Endothelial cell of umbilical vein (primary cell): Measurements from ENCODE around the gene LSM3. TPM values are rescaled to one million over a fixed set of nuclear protein-coding genes. Genes with fewer than 3 reads are reported as not detected.

Experiments used
- BruUV-seq: library from RNA; stranded (reverse); fragments of 400-500 nt; replicated peaks from 2 replicates; lab custom pipeline; 2021; lab: Mats Ljungman, UMichigan
- CTCF ChIA-PET: fragments of 300-600, 350-600 bp; sonication (Branson Sonifier 250); formaldehyde crosslinking; loops from one replicate; lab custom pipeline; 2021; ENCODE audit warnings: antibody characterized with exemption, inconsistent platforms; lab: Charles Lee
- POLR2A ChIA-PET: fragments of 300-600, 350-600 bp; sonication (Branson Sonifier 250); formaldehyde crosslinking; loops from one replicate; lab custom pipeline; 2021; ENCODE audit warnings: antibody characterized with exemption, inconsistent platforms; lab: Charles Lee
- DNase-seq: peaks from one replicate; pipeline ENCODE4 v3.0.0-alpha.2; 2011; ENCODE audit warnings: low read depth, low spot score
- FAIRE-seq: peaks from 2 replicates; lab custom pipeline; 2011; peaks lifted over from hg19 to GRCh38; lab: Jason Lieb, UNC
- H2AFZ ChIP-seq: 2 replicates; pipeline ENCODE4 v1.6.0; 2012; ENCODE audit warnings: low read depth, low read length, control low read depth, inconsistent platforms
- H3K27ac ChIP-seq: 2 replicates; pipeline ENCODE4 v1.5.1; 2011; ENCODE audit warnings: low read depth, mild to moderate bottlenecking, control low read depth, low read length, moderate library complexity; ENCODE audit not compliant: insufficient read depth
- H3K27me3 ChIP-seq, 2 experiments: 2 replicates each; pipeline versions ENCODE4 v1.6.0 to v1.6.1; 2011; ENCODE audit warnings: low read length in 2 of 2, mixed read lengths in 1 of 2; ENCODE audit not compliant: control insufficient read depth in 2 of 2, insufficient read depth in 2 of 2
- H3K36me3 ChIP-seq, 2 experiments: 2 replicates in 1 of 2; 3 replicates in 1 of 2; pipeline ENCODE4 v1.5.1; 2011; ENCODE audit warnings: low read length in 2 of 2, mild to moderate bottlenecking in 1 of 2, moderate library complexity in 1 of 2; ENCODE audit not compliant: control insufficient read depth in 2 of 2, insufficient read depth in 2 of 2; ENCODE audit errors: extremely low read depth in 1 of 2
- H3K4me1 ChIP-seq: 3 replicates; pipeline ENCODE4 v1.5.1; 2011; ENCODE audit warnings: mild to moderate bottlenecking, low read length; ENCODE audit not compliant: control insufficient read depth, insufficient read depth; ENCODE audit errors: extremely low read depth
- H3K4me2 ChIP-seq: 2 replicates; pipeline ENCODE4 v1.6.1; 2011; ENCODE audit warnings: low read length, control low read depth, mixed read lengths; ENCODE audit not compliant: insufficient read depth
- H3K4me3 ChIP-seq, 3 experiments: fragments of 200-600 bp in 1 of 3; sonication (generic), shearing (Covaris generic) in 1 of 3; replicated peaks in 1 of 3; 2 replicates each; pipeline ENCODE4 v1.5.1; 2011 to 2016; ENCODE audit warnings: control low read depth in 3 of 3, low read length in 3 of 3, mild to moderate bottlenecking in 2 of 3, inconsistent platforms in 1 of 3, low read depth in 1 of 3, moderate library complexity in 1 of 3; ENCODE audit not compliant: insufficient read depth in 1 of 3
- H3K79me2 ChIP-seq: 2 replicates; pipeline ENCODE4 v1.6.0; 2012; ENCODE audit warnings: low read length, inconsistent platforms; ENCODE audit not compliant: control insufficient read depth, insufficient read depth
- H3K9ac ChIP-seq: replicated peaks from 2 replicates; pipeline ENCODE3; 2011; ENCODE audit warnings: low read length, control low read depth; ENCODE audit not compliant: insufficient read depth; ENCODE audit errors: extremely low read depth
- H3K9me1 ChIP-seq: replicated peaks from 3 replicates; pipeline ENCODE4 v1.6.0; 2011; ENCODE audit warnings: mild to moderate bottlenecking, low read length; ENCODE audit not compliant: control insufficient read depth, insufficient read depth; ENCODE audit errors: extremely low read depth
- H3K9me3 ChIP-seq: replicated peaks from 2 replicates; pipeline ENCODE4 v1.5.1; 2012; ENCODE audit warnings: low read length, inconsistent platforms; ENCODE audit not compliant: control insufficient read depth, insufficient read depth
- H4K20me1 ChIP-seq: replicated peaks from 2 replicates; pipeline ENCODE3; 2011; ENCODE audit warnings: mild to moderate bottlenecking, low read length; ENCODE audit not compliant: control insufficient read depth, insufficient read depth; ENCODE audit errors: extremely low read depth
- CTCF ChIP-seq, 2 donors: IDR thresholded peaks; 1 replicate in 1 of 2; 2 replicates in 1 of 2; pipeline ENCODE4 v1.5.1; 2011; ENCODE audit warnings: low read length in 2 of 2, mild to moderate bottlenecking in 2 of 2, moderate library complexity in 2 of 2, control low read depth in 1 of 2, inconsistent platforms in 1 of 2, low read depth in 1 of 2; ENCODE audit not compliant: insufficient read depth in 1 of 2; ENCODE audit errors: extremely low read depth in 1 of 2
- EZH2 ChIP-seq: IDR thresholded peaks from 2 replicates; pipeline ENCODE4 v1.6.1; 2012; ENCODE audit warnings: borderline replicate concordance, low read depth, mild to moderate bottlenecking, moderate library complexity, low read length, inconsistent platforms; ENCODE audit not compliant: severe bottlenecking
- FOS ChIP-seq: IDR thresholded peaks from 2 replicates; pipeline ENCODE4 v1.6.1; 2011; ENCODE audit warnings: mild to moderate bottlenecking, low read length, moderate library complexity, borderline replicate concordance; ENCODE audit not compliant: insufficient read depth
- GATA2 ChIP-seq: IDR thresholded peaks from 2 replicates; pipeline ENCODE4 v1.7.0; 2011; ENCODE audit warnings: low read depth, mild to moderate bottlenecking, moderate library complexity, mixed read lengths, low read length; ENCODE audit not compliant: insufficient read length, insufficient read depth
- JUN ChIP-seq: IDR thresholded peaks from 2 replicates; pipeline ENCODE4 v1.6.1; 2011; ENCODE audit warnings: borderline replicate concordance, low read depth; ENCODE audit not compliant: insufficient read length, insufficient read depth
- MAX ChIP-seq: IDR thresholded peaks from 2 replicates; pipeline ENCODE4 v1.6.1; 2011; ENCODE audit not compliant: insufficient read depth, insufficient read length
- MYC ChIP-seq: IDR thresholded peaks from one replicate; pipeline ENCODE4 v1.6.1; 2011; ENCODE audit warnings: mild to moderate bottlenecking, low read depth, low read length
- POLR2A ChIP-seq: IDR thresholded peaks from 2 replicates; pipeline ENCODE4 v1.6.1; 2012; ENCODE audit warnings: low read depth, mild to moderate bottlenecking, control low read depth, low read length
- POLR2AphosphoS5 ChIP-seq: IDR thresholded peaks from 2 replicates; pipeline ENCODE4 v1.6.1; 2012; ENCODE audit warnings: low read depth, mild to moderate bottlenecking, control low read depth, low read length, moderate library complexity; ENCODE audit not compliant: insufficient read depth
- dilution Hi-C: fragments of 300-500 bp; cut with MboI; formaldehyde crosslinking; loops from one replicate; pipeline ENCODE4 v1.15.0; 2019; ENCODE audit warnings: low sequenced_read_pairs; ENCODE audit not compliant: extremely low pct_ligation_motif_present
- intact Hi-C: fragments of 100-400 bp; cut with micrococcal nuclease; formaldehyde crosslinking; loops from one replicate; pipeline ENCODE4 v1.10.0; 2022
- polyA plus RNA-seq, 4 experiments: library from polyadenylated mRNA; depleted of rRNA in 3 of 4; stranded (reverse) in 3 of 4; unstranded in 1 of 4; fragments of >200 nt; gene quantifications; 2 replicates each; pipeline versions ENCODE4 v1.2.1 to v1.2.3, GENCODE V29; 2011 to 2012; ENCODE audit warnings: missing spikeins in 1 of 4
- total RNA-seq: library from RNA; stranded (reverse); gene quantifications from 2 replicates; pipeline ENCODE4 v1.2.3, GENCODE V29; 2021

LSM3 gene
- total and polyA plus RNA-seq, 2 donors (not counting 3 experiments of a cell fraction or from before 2014, with no cell fraction given), result 4.4 to 13.0 TPM

- no TSS peak for BruUV-seq
These were observed 58.3 kb downstream of the LSM3 start for GRCh38 chr3:14236902-14237301.

GRCh38 chr3:14237457-14237856, 58.8 kb downstream of the LSM3 start:
- Histone ChIP-seq H2AFZ (no peak overlapping the region), H3K36me3 (no peaks in the 10 kb centered on the region), H4K20me1 (no peaks in the 10 kb centered on the region), H3K79me2 (no peaks in the 10 kb centered on the region), H3K4me2 (no peak overlapping the region), H3K4me1 (peaks cover 5% of the 10 kb centered on the region), H3K9me1 (no peaks in the 10 kb centered on the region), H3K9me3 (no peaks in the 10 kb centered on the region), H3K27me3 (peaks cover 2 to 4% of the 10 kb centered on the region in 2 experiments), H3K9ac (no peak overlapping the region), H3K27ac (no peak overlapping the region), H3K4me3 (no peak overlapping the region)
- no peak for FAIRE-seq
- no peak for DNase-seq
- intact Hi-C loops, result no loop called here
- TF ChIP-seq EZH2, result no peak
- no peak for TF ChIP-seq MAX
- no peak for TF ChIP-seq JUN
- TF ChIP-seq FOS, result no peak
- no peak for TF ChIP-seq MYC
- no peak for TF ChIP-seq POLR2AphosphoS5
- no peak for TF ChIP-seq POLR2A
- TF ChIP-seq CTCF (IDR thresholded peaks at IDR 0.05; ENCODE audit: extremely low read depth in 1 of 2, insufficient read depth in 1 of 2, low read depth in 1 of 2, low read length in 2 of 2), result no peak
- TF ChIP-seq GATA2, result no peak
- CTCF ChIA-PET, result interaction anchor here (6.1 kb wide), 1 partner anchor 34 kb away, joined by 27 read pairs; no protein-coding TSS in a partner anchor
- dilution Hi-C loops, result no loop called here
- no TSS peak for BruUV-seq
- POLR2A ChIA-PET, result no interaction called here

More at GRCh38 chr3:14236902-14237301, 58.3 kb downstream of the LSM3 start:
- H4K20me1 ChIP-seq, result no peaks in the 10 kb centered on the region
- dilution Hi-C loops (no loop called here), intact Hi-C loops (no loop called here)
- TF ChIP-seq POLR2A (no peak), GATA2 (no peak), EZH2 (no peak)
- FAIRE-seq, result no peak
- DNase-seq, result no peak
- no peaks in the 10 kb centered on the region for H3K36me3 ChIP-seq
- peaks cover 2 to 4% of the 10 kb centered on the region in 2 experiments for H3K27me3 ChIP-seq
- H3K9ac ChIP-seq, result no peak overlapping the region
- no peak overlapping the region for H3K4me3 ChIP-seq
- ChIA-PET POLR2A (no interaction called here), CTCF (interaction anchor here (6.1 kb wide), 1 partner anchor 33 kb away, joined by 27 read pairs; no protein-coding TSS in a partner anchor)
- H3K4me2 ChIP-seq, result no peak overlapping the region
- H3K9me3 ChIP-seq, result no peaks in the 10 kb centered on the region
- H3K9me1 ChIP-seq, result no peaks in the 10 kb centered on the region
- peaks cover 10% of the 10 kb centered on the region for H3K4me1 ChIP-seq
- H2AFZ ChIP-seq, result no peak overlapping the region
- H3K27ac ChIP-seq, result no peak overlapping the region
- H3K79me2 ChIP-seq, result no peaks in the 10 kb centered on the region
